Spleen (tissue), 11 donors: Measurements from ENCODE around the gene SPI1. TPM values are rescaled to one million over a fixed set of nuclear protein-coding genes. Genes with fewer than 3 reads are reported as not detected.

Experiments
- DNase-seq: peaks from one replicate; pipeline ENCODE4 v3.0.0-alpha.2; 2020
- H3K27ac ChIP-seq, 8 donors: fragments of 200-600 bp; sonication (generic) in 7 of 8; 1 replicate in 4 of 8; 2 replicates in 4 of 8; pipeline versions ENCODE4 v1.5.0 to v1.8.0; 2016 to 2021; ENCODE audit warnings: inconsistent platforms in 4 of 8, mild to moderate bottlenecking in 4 of 8, moderate library complexity in 1 of 8
- H3K27me3 ChIP-seq, 7 donors: fragments of 200-600 bp; sonication (generic) in 6 of 7; replicated peaks in 1 of 7; 1 replicate in 4 of 7; 2 replicates in 3 of 7; pipeline versions ENCODE4 v1.5.0 to v1.8.0; 2016 to 2021; ENCODE audit warnings: inconsistent platforms in 3 of 7, mild to moderate bottlenecking in 1 of 7
- H3K36me3 ChIP-seq, 6 donors: fragments of 200-600 bp; sonication (generic) in 5 of 6; 1 replicate in 4 of 6; 2 replicates in 2 of 6; pipeline versions ENCODE4 v1.5.0 to v1.8.0; 2016 to 2021; ENCODE audit warnings: inconsistent platforms in 2 of 6
- H3K4me1 ChIP-seq, 6 donors: fragments of 200-600 bp; sonication (generic) in 5 of 6; 1 replicate in 3 of 6; 2 replicates in 3 of 6; pipeline versions ENCODE4 v1.5.0 to v1.8.0; 2016 to 2021; ENCODE audit warnings: inconsistent platforms in 3 of 6
- H3K4me3 ChIP-seq, 8 donors: fragments of 200-600 bp; sonication (generic) in 7 of 8; 1 replicate in 4 of 8; 2 replicates in 4 of 8; pipeline versions ENCODE4 v1.5.0 to v1.8.0; 2016 to 2021; ENCODE audit warnings: inconsistent platforms in 4 of 8, mild to moderate bottlenecking in 4 of 8, moderate library complexity in 2 of 8
- H3K9me3 ChIP-seq, 8 donors: fragments of 200-600 bp; sonication (generic) in 7 of 8; 1 replicate in 4 of 8; 2 replicates in 4 of 8; pipeline versions ENCODE4 v1.5.0 to v1.8.0; 2016 to 2021; ENCODE audit warnings: inconsistent platforms in 4 of 8
- CTCF ChIP-seq, 11 experiments: fragments of 200-600 bp in 7 of 11; fragments of 450-650 bp in 4 of 11; sonication (generic) in 4 of 11; IDR thresholded peaks in 8 of 11; conservative IDR thresholded peaks in 3 of 11; 1 replicate in 7 of 11; 2 replicates in 4 of 11; pipeline versions ENCODE4 v1.4.0 to v1.8.0; 2016 to 2021; ENCODE audit warnings: antibody characterized with exemption in 11 of 11, inconsistent platforms in 4 of 11, mild to moderate bottlenecking in 1 of 11
- POLR2A ChIP-seq, 3 donors: fragments of 450-650 bp; IDR thresholded peaks; one replicate each; pipeline ENCODE4 v1.5.1; 2017; ENCODE audit warnings: antibody characterized with exemption in 3 of 3, mild to moderate bottlenecking in 1 of 3
- POLR2AphosphoS5 ChIP-seq, 3 donors: sonication (generic); formaldehyde crosslinking; IDR thresholded peaks; one replicate each; pipeline ENCODE4 v1.5.1; 2017; ENCODE audit warnings: antibody characterized with exemption in 3 of 3
- WGBS, 5 donors: extraction: QIAGEN DNeasy Blood & Tissue Kit in 3 of 5; methylation state at CpG; one replicate each; pipeline versions ENCODE4 v1.1.5 to v1.1.7; 2013 to 2018; 5-methylcytosine and 5-hydroxymethylcytosine counted together
- intact Hi-C: fragments of 100-400 bp; cut with DNase I; formaldehyde crosslinking; loops from one replicate; pipeline ENCODE4 v1.15.0; 2023; ENCODE audit warnings: low total_unique reads
- polyA plus RNA-seq, 3 donors: library from polyadenylated mRNA; stranded (reverse); fragments of 200-250 nt; gene quantifications; one replicate each; pipeline ENCODE4 v1.2.1, GENCODE V29; 2013
- total RNA-seq, 7 donors: library from RNA; depleted of rRNA in 3 of 7; stranded (reverse); fragments of >200 nt in 3 of 7; fragmentation: NEBNext Ultra II Directional in 4 of 7; extraction: Animal tissue kit (Norgen Biotek cat#: 25700) in 4 of 7; gene quantifications; one replicate each; pipeline versions ENCODE4 v1.1.0 to v1.2.1, GENCODE V29; 2016 to 2021
- donor health status: healthy with polysubstance abuse.
- donor health status: DM: no; HTN: no; CAD: no; lungs with moderate emphysema.
- donor health status: DM: no; HTN: no; CAD: no.
- donor health status: Bipolar disorder and iron deficiency.
- donor health status: healthy.
- donor health status: DM: no; HTN: no; CAD: no.
- donor health status: DM: yes; HTN: yes; CAD: no.

Gene SPI1
- total and polyA plus RNA-seq, 10 donors: 84.2 to 366 (median 168) TPM

GRCh38 chr11:47348131-47348802 lies 30.1 kb downstream of the SPI1 start:
- TF ChIP-seq POLR2AphosphoS5 (IDR thresholded peaks at IDR 0.05) (no peak), POLR2A (IDR thresholded peaks at IDR 0.05) (no peak), CTCF (IDR thresholded peaks at IDR 0.05 in 8 of 11, conservative IDR thresholded peaks at IDR 0.05 in 3 of 11) (no peak)
- Histone ChIP-seq H3K27me3 (peaks cover 0 to 18% (median 0%) of the 10 kb centered on the region in 7 donors), H3K27ac (no peak overlapping the region), H3K9me3 (no peaks in the 10 kb centered on the region), H3K4me3 (no peak overlapping the region), H3K4me1 (peaks cover 0 to 23% (median 9%) of the 10 kb centered on the region in 6 donors), H3K36me3 (peaks cover 0 to 37% (median 0%) of the 10 kb centered on the region in 6 donors)
- no peak for DNase-seq
- WGBS, 5 donors: 85 to 90% (median 88%) methylated on average over 22 to 24 of the region's 24 CpGs
- intact Hi-C loops: no loop called here

GRCh38 chr11:47347137-47347536 lies 31.2 kb downstream of the SPI1 start:
- intact Hi-C loops: no loop called here
- TF ChIP-seq POLR2AphosphoS5 (IDR thresholded peaks at IDR 0.05): no peak
- no peak for TF ChIP-seq POLR2A (IDR thresholded peaks at IDR 0.05)
- TF ChIP-seq CTCF (IDR thresholded peaks at IDR 0.05 in 8 of 11, conservative IDR thresholded peaks at IDR 0.05 in 3 of 11): no peak
- peaks cover 0 to 41% (median 0%) of the 10 kb centered on the region in 6 donors for H3K36me3 ChIP-seq
- H3K27me3 ChIP-seq: peaks cover 0 to 18% (median 0%) of the 10 kb centered on the region in 7 donors
- no peak overlapping the region for H3K4me3 ChIP-seq
- 68 to 86% (median 77%) methylated on average over 4 to 5 of the region's 5 CpGs for WGBS, 5 donors
- DNase-seq: no peak
- peaks cover 0 to 15% (median 6%) of the 10 kb centered on the region in 6 donors for H3K4me1 ChIP-seq
- H3K27ac ChIP-seq: no peak overlapping the region
- no peaks in the 10 kb centered on the region for H3K9me3 ChIP-seq

- Histone ChIP-seq H3K27ac (no peak overlapping the region), H3K36me3 (peaks cover 0 to 46% (median 0%) of the 10 kb centered on the region in 6 donors), H3K27me3 (peaks cover 0 to 18% (median 0%) of the 10 kb centered on the region in 7 donors), H3K4me1 (peaks cover 0 to 11% (median 5%) of the 10 kb centered on the region in 6 donors), H3K9me3 (no peaks in the 10 kb centered on the region), H3K4me3 (no peak overlapping the region)
- DNase-seq: no peak
- no peak for TF ChIP-seq POLR2A (IDR thresholded peaks at IDR 0.05)
- 87 to 92% (median 88%) methylated on average over 17 to 18 of the region's 18 CpGs for WGBS, 5 donors
- intact Hi-C loops: no loop called here
Measured at GRCh38 chr11:47345890-47346563, 32.3 kb downstream of the SPI1 start.

- Histone ChIP-seq H3K36me3 (peaks cover 0 to 62% (median 0%) of the 10 kb centered on the region in 6 donors), H3K4me1 (no peaks in the 10 kb centered on the region), H3K9me3 (no peaks in the 10 kb centered on the region), H3K27ac (no peak overlapping the region), H3K27me3 (peaks cover 0 to 12% (median 0%) of the 10 kb centered on the region in 7 donors), H3K4me3 (no peak overlapping the region)
- intact Hi-C loops: no loop called here
- TF ChIP-seq CTCF (IDR thresholded peaks at IDR 0.05 in 8 of 11, conservative IDR thresholded peaks at IDR 0.05 in 3 of 11) (no peak), POLR2A (IDR thresholded peaks at IDR 0.05) (no peak), POLR2AphosphoS5 (IDR thresholded peaks at IDR 0.05) (no peak)
- 93 to 100% (median 94%) methylated on average over 5 to 15 of the region's 15 CpGs for WGBS, 5 donors
- DNase-seq: no peak
Measured at GRCh38 chr11:47342854-47343253, 35.5 kb downstream of the SPI1 start.
